Neural progenitor cell (in vitro differentiated cells): Measurements from ENCODE around the gene PTPN14. TPM values are rescaled to one million over a fixed set of nuclear protein-coding genes. Genes with fewer than 3 reads are reported as not detected.

ENCODE experiments used
- DNase-seq: peaks from one replicate; pipeline ENCODE4 v3.0.0-alpha.2; 2016; ENCODE audit warnings: low spot score
- H2AFZ ChIP-seq: fragments of 200-600 bp; sonication (generic); replicated peaks from 2 replicates; pipeline ENCODE4 v1.6.1; 2016; ENCODE audit warnings: antibody characterized with exemption
- H3F3A ChIP-seq: fragments of 200-600 bp; sonication (generic); 2 replicates; pipeline ENCODE4 v1.6.1; 2016; ENCODE audit warnings: antibody characterized with exemption, low read depth
- H3K27ac ChIP-seq: fragments of 200-600 bp; sonication (generic); 2 replicates; pipeline ENCODE4 v1.5.1; 2016; ENCODE audit warnings: mild to moderate bottlenecking
- H3K27me3 ChIP-seq: fragments of 200-600 bp; sonication (generic); 2 replicates; pipeline ENCODE4 v1.6.1; 2016; ENCODE audit warnings: mild to moderate bottlenecking, moderate library complexity
- H3K36me3 ChIP-seq: fragments of 200-600 bp; sonication (generic); 2 replicates; pipeline ENCODE4 v1.5.1; 2016
- H3K4me1 ChIP-seq: fragments of 200-600 bp; sonication (generic); 2 replicates; pipeline ENCODE4 v1.6.1; 2016; ENCODE audit warnings: mixed run types
- H3K4me2 ChIP-seq: fragments of 200-600 bp; sonication (generic); 2 replicates; pipeline ENCODE4 v1.6.1; 2016
- H3K4me3 ChIP-seq: fragments of 200-600 bp; sonication (generic); 2 replicates; pipeline ENCODE4 v1.5.1; 2016
- H3K79me2 ChIP-seq: fragments of 200-600 bp; sonication (generic); 2 replicates; pipeline ENCODE4 v1.6.1; 2016; ENCODE audit warnings: low read depth
- H3K9ac ChIP-seq: fragments of 200-600 bp; sonication (generic); 2 replicates; pipeline ENCODE4 v1.6.1; 2016
- H3K9me3 ChIP-seq: fragments of 200-600 bp; sonication (generic); 2 replicates; pipeline ENCODE4 v1.5.1; 2016; ENCODE audit warnings: low read depth
- H4K20me1 ChIP-seq: fragments of 200-600 bp; sonication (generic); 2 replicates; pipeline ENCODE4 v1.6.1; 2016; ENCODE audit warnings: low read depth
- H3K27ac Mint-ChIP-seq: 3 replicates; pipeline ENCODE4 v1.8.0; 2021; ENCODE audit warnings: mixed read lengths
- H3K27me3 Mint-ChIP-seq: 2 replicates; pipeline ENCODE4 v1.8.0; 2022; ENCODE audit warnings: low read depth, mild to moderate bottlenecking, inconsistent platforms, moderate library complexity, mixed read lengths; ENCODE audit not compliant: insufficient read depth
- H3K36me3 Mint-ChIP-seq: 3 replicates; pipeline ENCODE4 v1.8.0; 2021; ENCODE audit warnings: mixed read lengths
- H3K4me1 Mint-ChIP-seq: 3 replicates; pipeline ENCODE4 v1.8.0; 2021; ENCODE audit warnings: mixed read lengths
- H3K4me3 Mint-ChIP-seq: 3 replicates; pipeline ENCODE4 v1.8.0; 2021; ENCODE audit warnings: mild to moderate bottlenecking, moderate library complexity, mixed read lengths
- H3K9me3 Mint-ChIP-seq: 3 replicates; pipeline ENCODE4 v1.8.0; 2020; ENCODE audit warnings: mixed read lengths
- EZH2 ChIP-seq: fragments of 200-600 bp; sonication (generic); IDR thresholded peaks from 2 replicates; pipeline ENCODE4 v1.6.1; 2017; ENCODE audit warnings: antibody characterized with exemption, mild to moderate bottlenecking, moderate library complexity
- EZH2phosphoT487 ChIP-seq: fragments of 200-600 bp; sonication (generic); IDR thresholded peaks from 2 replicates; pipeline ENCODE4 v1.6.1; 2017; ENCODE audit warnings: antibody characterized with exemption
- total RNA-seq: library from RNA; depleted of rRNA; stranded (reverse); fragments of >200 nt; gene quantifications from 2 replicates; pipeline ENCODE4 v1.2.3, GENCODE V29; 2015; ENCODE audit warnings: low replicate concordance
- TF ChIP-seq, protein P1 (sequence below): fragments of 200-600 bp; sonication (generic); IDR thresholded peaks from 2 replicates; pipeline ENCODE4 v1.5.1; 2017; ENCODE audit warnings: antibody characterized with exemption, mild to moderate bottlenecking

The PTPN14 gene
- total RNA-seq, 1 donor from 2014 or later, result 28.3 TPM

DNA sequence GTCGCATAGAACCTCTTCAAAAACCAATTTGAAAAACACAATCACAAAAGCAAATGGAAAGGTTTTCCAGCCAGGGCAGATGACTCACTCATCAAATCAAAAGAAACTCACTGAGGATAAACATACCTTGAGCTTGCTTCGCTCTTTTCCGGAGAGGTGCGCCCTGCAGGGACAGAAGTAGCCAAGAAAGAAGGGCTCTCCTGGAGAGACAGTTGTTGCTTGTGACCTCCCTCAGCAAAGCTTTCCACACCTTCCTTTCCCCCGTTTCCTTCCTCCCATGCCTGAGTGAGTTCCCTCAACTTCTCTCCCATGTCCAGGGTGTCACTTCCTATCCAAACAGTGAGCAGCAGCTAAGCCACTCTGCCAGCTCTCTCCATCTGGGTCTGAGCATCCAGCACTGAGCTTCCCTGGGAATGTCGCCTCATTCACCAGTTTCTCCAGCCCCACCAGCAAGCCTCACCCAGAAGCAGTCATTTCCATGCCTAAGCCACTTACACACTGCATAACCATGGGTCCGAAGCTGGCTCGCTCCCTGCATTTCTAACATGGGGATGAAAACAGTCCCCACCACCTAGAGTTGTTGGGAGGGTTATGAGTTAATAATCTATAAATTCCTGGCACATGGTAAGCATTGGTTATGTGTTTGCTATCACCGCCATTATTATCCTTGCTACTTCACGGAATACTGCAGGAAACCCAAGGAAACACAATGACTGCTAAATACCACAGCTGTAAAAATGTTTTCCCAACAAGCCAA lies 75.0 kb downstream of the PTPN14 start:
- Histone ChIP-seq H2AFZ (no peak overlapping the region), H3K4me1 (peaks cover 22% of the 10 kb centered on the region), H3K27me3 (no peaks in the 10 kb centered on the region), H3K9ac (no peak overlapping the region), H4K20me1 (peaks cover 17% of the 10 kb centered on the region), H3K27ac (no peak overlapping the region), H3K79me2 (peaks cover 85% of the 10 kb centered on the region), H3K36me3 (no peaks in the 10 kb centered on the region), H3K4me2 (no peak overlapping the region), H3K4me3 (no peak overlapping the region), H3F3A (no peaks in the 10 kb centered on the region), H3K9me3 (no peaks in the 10 kb centered on the region)
- Mint-ChIP-seq H3K9me3 (no peaks in the 10 kb centered on the region), H3K4me1 (peaks cover 7% of the 10 kb centered on the region), H3K27ac (no peak overlapping the region), H3K27me3 (no peaks in the 10 kb centered on the region), H3K4me3 (no peak overlapping the region), H3K36me3 (no peaks in the 10 kb centered on the region)
- DNase-seq, result no peak
- TF ChIP-seq, protein P1, sequence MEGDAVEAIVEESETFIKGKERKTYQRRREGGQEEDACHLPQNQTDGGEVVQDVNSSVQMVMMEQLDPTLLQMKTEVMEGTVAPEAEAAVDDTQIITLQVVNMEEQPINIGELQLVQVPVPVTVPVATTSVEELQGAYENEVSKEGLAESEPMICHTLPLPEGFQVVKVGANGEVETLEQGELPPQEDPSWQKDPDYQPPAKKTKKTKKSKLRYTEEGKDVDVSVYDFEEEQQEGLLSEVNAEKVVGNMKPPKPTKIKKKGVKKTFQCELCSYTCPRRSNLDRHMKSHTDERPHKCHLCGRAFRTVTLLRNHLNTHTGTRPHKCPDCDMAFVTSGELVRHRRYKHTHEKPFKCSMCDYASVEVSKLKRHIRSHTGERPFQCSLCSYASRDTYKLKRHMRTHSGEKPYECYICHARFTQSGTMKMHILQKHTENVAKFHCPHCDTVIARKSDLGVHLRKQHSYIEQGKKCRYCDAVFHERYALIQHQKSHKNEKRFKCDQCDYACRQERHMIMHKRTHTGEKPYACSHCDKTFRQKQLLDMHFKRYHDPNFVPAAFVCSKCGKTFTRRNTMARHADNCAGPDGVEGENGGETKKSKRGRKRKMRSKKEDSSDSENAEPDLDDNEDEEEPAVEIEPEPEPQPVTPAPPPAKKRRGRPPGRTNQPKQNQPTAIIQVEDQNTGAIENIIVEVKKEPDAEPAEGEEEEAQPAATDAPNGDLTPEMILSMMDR, result no peak
- TF ChIP-seq EZH2phosphoT487 (no peak), EZH2 (no peak)

DNA sequence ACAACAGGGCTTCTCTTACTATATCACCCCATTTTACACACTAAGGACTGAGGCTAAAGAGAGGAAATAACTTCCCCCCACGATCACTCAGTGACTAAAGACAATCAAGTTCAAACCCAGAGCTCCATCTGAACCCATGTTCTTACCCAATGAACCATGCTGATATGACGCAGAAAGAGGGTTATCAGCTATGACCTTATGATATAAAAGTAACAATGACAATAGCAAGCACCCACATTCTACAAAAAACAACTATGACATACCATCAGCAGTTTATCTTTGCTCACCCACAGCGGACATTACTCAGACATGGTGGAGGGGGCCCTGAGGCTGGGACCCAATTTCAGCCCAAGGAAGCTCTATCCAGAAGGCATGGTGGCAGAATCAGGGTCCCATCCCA lies 75.7 kb downstream of the PTPN14 start:
- Histone ChIP-seq H3F3A (no peaks in the 10 kb centered on the region), H3K79me2 (peaks cover 89% of the 10 kb centered on the region), H3K4me2 (no peak overlapping the region), H3K9ac (no peak overlapping the region), H3K27me3 (no peaks in the 10 kb centered on the region), H4K20me1 (peaks cover 17% of the 10 kb centered on the region), H3K4me1 (peaks cover 22% of the 10 kb centered on the region), H2AFZ (no peak overlapping the region), H3K9me3 (no peaks in the 10 kb centered on the region), H3K27ac (no peak overlapping the region), H3K36me3 (no peaks in the 10 kb centered on the region), H3K4me3 (no peak overlapping the region)
- Mint-ChIP-seq H3K4me3 (no peak overlapping the region), H3K27ac (no peak overlapping the region), H3K9me3 (no peaks in the 10 kb centered on the region), H3K36me3 (no peaks in the 10 kb centered on the region), H3K4me1 (peaks cover 7% of the 10 kb centered on the region), H3K27me3 (no peaks in the 10 kb centered on the region)
- DNase-seq, result no peak
- TF ChIP-seq, protein P1, result no peak
- TF ChIP-seq EZH2 (no peak), EZH2phosphoT487 (no peak)

DNA sequence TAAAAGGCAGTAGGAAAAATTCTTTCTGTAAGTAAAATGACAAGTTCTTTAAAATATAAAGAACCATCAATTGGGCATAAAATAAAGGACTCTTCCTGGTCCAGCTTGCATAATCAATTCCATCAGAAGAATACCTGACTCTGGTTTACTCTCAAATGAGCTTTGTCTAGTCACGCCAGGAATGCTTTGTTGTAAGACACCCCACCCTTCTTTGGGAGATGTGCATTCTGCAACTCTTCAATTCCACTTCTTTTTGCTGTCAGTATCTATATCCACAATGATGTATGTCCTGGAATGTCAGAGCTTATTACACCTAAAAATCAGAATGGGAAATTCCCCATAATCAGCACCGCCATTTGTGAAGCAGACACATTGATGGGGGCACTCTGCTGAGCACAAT lies 76.1 kb downstream of the PTPN14 start:
- Histone ChIP-seq H3K9ac (no peak overlapping the region), H3K36me3 (no peaks in the 10 kb centered on the region), H3K9me3 (no peaks in the 10 kb centered on the region), H3K27ac (no peak overlapping the region), H3F3A (no peaks in the 10 kb centered on the region), H2AFZ (no peak overlapping the region), H3K4me2 (no peak overlapping the region), H3K4me3 (no peak overlapping the region), H4K20me1 (peaks cover 17% of the 10 kb centered on the region), H3K4me1 (peaks cover 22% of the 10 kb centered on the region), H3K27me3 (no peaks in the 10 kb centered on the region), H3K79me2 (peaks cover 87% of the 10 kb centered on the region)
- Mint-ChIP-seq H3K9me3 (no peaks in the 10 kb centered on the region), H3K4me3 (no peak overlapping the region), H3K36me3 (no peaks in the 10 kb centered on the region), H3K27ac (no peak overlapping the region), H3K27me3 (no peaks in the 10 kb centered on the region), H3K4me1 (peaks cover 7% of the 10 kb centered on the region)
- DNase-seq, result no peak
- TF ChIP-seq EZH2, result no peak
- TF ChIP-seq EZH2phosphoT487, result no peak
- TF ChIP-seq, protein P1, result no peak
